AG09319 (cell line): ENCODE measurements around the gene HDAC4.

Experiments used
- DNase-seq: peaks from one replicate; pipeline ENCODE4 v3.0.0-alpha.2; 2010; ENCODE audit warnings: low read depth; ENCODE audit errors: extremely low read depth
- CTCF ChIP-seq: IDR thresholded peaks from 2 replicates; pipeline ENCODE4 v1.5.1; 2011; ENCODE audit warnings: low read depth, mild to moderate bottlenecking, inconsistent platforms, low read length, moderate library complexity

The HDAC4 gene

GRCh38 chr2:239140346-239141020 is 260.3 kb downstream of the HDAC4 start:
- TF ChIP-seq CTCF: no peak

GRCh38 chr2:239139566-239139965 is 261.3 kb downstream of the HDAC4 start:
- no peak for TF ChIP-seq CTCF
- no peak for DNase-seq

More at GRCh38 chr2:239140346-239141020, 260.3 kb downstream of the HDAC4 start:
- no peak for DNase-seq

DNA sequence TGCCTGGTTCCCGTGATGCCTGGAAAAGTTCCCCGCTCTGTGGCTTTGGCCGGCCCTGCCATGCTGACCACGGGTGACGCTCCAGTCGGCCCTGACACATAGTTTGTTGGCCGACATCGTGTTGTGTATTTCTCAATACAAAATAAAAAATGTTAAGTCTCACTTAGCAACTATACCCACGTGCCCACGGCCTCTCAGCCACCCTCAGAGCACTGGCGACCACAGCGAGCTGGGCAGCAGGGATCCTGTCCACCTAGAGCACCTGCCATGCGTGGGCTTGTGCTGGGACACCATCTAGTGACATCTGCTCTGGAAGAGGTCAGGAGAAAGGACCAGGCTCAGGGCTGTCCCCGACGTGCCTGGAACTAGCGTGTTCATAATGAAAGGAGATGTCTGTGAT is 261.7 kb downstream of the HDAC4 start:
- DNase-seq: no peak
- no peak for TF ChIP-seq CTCF

- DNase-seq: no peak
- TF ChIP-seq CTCF: no peak
Observed at GRCh38 chr2:239138610-239139009, 262.2 kb downstream of the HDAC4 start.

DNA sequence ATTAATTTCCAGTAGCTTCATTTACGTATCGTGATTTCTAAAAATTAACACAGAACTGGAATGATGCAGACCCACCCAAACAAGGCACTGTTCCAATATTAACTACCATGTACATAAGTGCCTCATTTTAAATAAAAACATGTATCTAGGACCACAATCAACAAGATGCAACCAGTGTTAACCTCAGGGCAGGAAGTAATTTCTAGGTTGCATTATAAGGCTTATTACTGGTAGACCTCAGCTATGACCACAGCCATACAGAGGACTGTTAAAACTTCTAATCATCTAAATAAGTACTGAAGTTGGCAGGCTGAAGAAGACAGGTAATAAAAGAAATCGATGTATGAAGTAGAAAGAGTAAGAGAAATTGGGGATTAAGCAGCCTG is 262.9 kb downstream of the HDAC4 start:
- TF ChIP-seq CTCF: no peak
- no peak for DNase-seq

GRCh38 chr2:239137165-239137897 is 263.5 kb downstream of the HDAC4 start:
- DNase-seq: no peak
- no peak for TF ChIP-seq CTCF

DNA sequence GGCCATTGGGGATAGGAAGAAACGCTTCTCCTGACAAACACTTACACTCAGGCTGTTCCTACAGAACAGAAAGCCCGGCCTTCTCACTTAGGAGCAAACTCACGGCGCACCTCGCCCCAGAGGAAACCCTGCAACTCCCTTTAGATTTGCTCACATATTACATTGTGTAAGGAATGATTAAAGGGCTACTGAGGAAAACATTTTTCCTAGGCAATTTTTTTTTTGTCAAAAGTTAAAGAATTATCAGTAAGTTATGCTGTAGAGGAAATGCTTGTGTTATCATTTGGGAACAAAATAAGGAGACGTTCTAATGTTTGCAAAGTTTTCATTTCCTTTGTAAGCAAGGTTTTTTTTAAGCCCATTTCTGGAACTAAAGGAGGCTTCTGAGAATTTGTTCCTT is 264.1 kb downstream of the HDAC4 start:
- no peak for TF ChIP-seq CTCF
- DNase-seq: no peak
